CD4-positive, alpha-beta memory T cell (primary cell): Measurements from ENCODE around the gene CD55. TPM values are rescaled to one million over a fixed set of nuclear protein-coding genes. Genes with fewer than 3 reads are reported as not detected.

Source experiments
- CTCF ChIA-PET: fragments of 350-600 bp; sonication (Branson Sonifier 250); formaldehyde crosslinking; loops from one replicate; lab custom pipeline; 2021; ENCODE audit warnings: inconsistent platforms; ENCODE audit not compliant: partially characterized antibody; lab: Charles Lee
- POLR2A ChIA-PET: fragments of 350-600 bp; sonication (Branson Sonifier 250); formaldehyde crosslinking; loops from one replicate; lab custom pipeline; 2021; ENCODE audit not compliant: partially characterized antibody; lab: Charles Lee
- DNase-seq, 5 donors: peaks; one replicate each; pipeline versions ENCODE4 v3.0.0 to v3.0.0-alpha.2; 2020 to 2022; ENCODE audit warnings: mixed read lengths in 1 of 5
- H3K27ac ChIP-seq: one replicate; pipeline ENCODE4 v1.7.0; 2013; ENCODE audit warnings: low read depth, low read length
- H3K27me3 ChIP-seq: 2 replicates; pipeline ENCODE4 v1.7.0; 2013; ENCODE audit warnings: mild to moderate bottlenecking, low read length, moderate library complexity; ENCODE audit not compliant: insufficient read depth
- H3K36me3 ChIP-seq: 2 replicates; pipeline ENCODE4 v1.7.0; 2013; ENCODE audit warnings: mild to moderate bottlenecking, low read length, moderate library complexity; ENCODE audit not compliant: insufficient read depth
- H3K4me1 ChIP-seq: 2 replicates; pipeline ENCODE4 v1.7.0; 2013; ENCODE audit warnings: mild to moderate bottlenecking, low read length, moderate library complexity; ENCODE audit not compliant: insufficient read depth
- H3K4me3 ChIP-seq, 2 donors: one replicate each; pipeline ENCODE4 v1.7.0; 2013; ENCODE audit warnings: low read length in 2 of 2, mild to moderate bottlenecking in 1 of 2
- H3K9me3 ChIP-seq, 2 donors: one replicate each; pipeline ENCODE4 v1.7.0; 2013; ENCODE audit warnings: low read length in 2 of 2, control low read depth in 1 of 2; ENCODE audit not compliant: control insufficient read depth in 1 of 2
- H3K27ac Mint-ChIP-seq, 7 donors: one replicate each; pipeline ENCODE4 v1.8.0; 2020 to 2021; ENCODE audit warnings: mixed read lengths in 7 of 7, mild to moderate bottlenecking in 6 of 7, inconsistent platforms in 3 of 7, moderate library complexity in 3 of 7
- H3K27me3 Mint-ChIP-seq, 2 donors: one replicate each; pipeline ENCODE4 v1.8.0; 2020 to 2021; ENCODE audit warnings: mixed read lengths in 2 of 2
- H3K36me3 Mint-ChIP-seq, 2 donors: one replicate each; pipeline ENCODE4 v1.8.0; 2020 to 2021; ENCODE audit warnings: mixed read lengths in 2 of 2, inconsistent platforms in 1 of 2, mild to moderate bottlenecking in 1 of 2
- H3K4me1 Mint-ChIP-seq, 4 donors: one replicate each; pipeline ENCODE4 v1.8.0; 2020 to 2021; ENCODE audit warnings: mixed read lengths in 4 of 4, mild to moderate bottlenecking in 1 of 4
- H3K4me3 Mint-ChIP-seq, 8 donors: one replicate each; pipeline ENCODE4 v1.8.0; 2020 to 2021; ENCODE audit warnings: mixed read lengths in 8 of 8, mild to moderate bottlenecking in 7 of 8, moderate library complexity in 6 of 8, inconsistent platforms in 3 of 8
- H3K9me3 Mint-ChIP-seq, 8 donors: one replicate each; pipeline ENCODE4 v1.8.0; 2020 to 2021; ENCODE audit warnings: mixed read lengths in 8 of 8, mild to moderate bottlenecking in 5 of 8, inconsistent platforms in 3 of 8, moderate library complexity in 1 of 8
- intact Hi-C: fragments of 100-400 bp; cut with micrococcal nuclease; formaldehyde crosslinking; loops from one replicate; pipeline ENCODE4 v1.15.1; 2023
- polyA plus RNA-seq, 2 donors: library from polyadenylated mRNA; unstranded; fragments of 300-500 nt; fragmentation: Illumina TruSeq; gene quantifications; one replicate each; pipeline ENCODE4 v1.2.3, GENCODE V29; 2021
- total RNA-seq, 2 experiments: library from RNA; stranded (reverse); gene quantifications; one replicate each; pipeline ENCODE4 v1.2.3, GENCODE V29; 2021

The CD55 gene, protein sequence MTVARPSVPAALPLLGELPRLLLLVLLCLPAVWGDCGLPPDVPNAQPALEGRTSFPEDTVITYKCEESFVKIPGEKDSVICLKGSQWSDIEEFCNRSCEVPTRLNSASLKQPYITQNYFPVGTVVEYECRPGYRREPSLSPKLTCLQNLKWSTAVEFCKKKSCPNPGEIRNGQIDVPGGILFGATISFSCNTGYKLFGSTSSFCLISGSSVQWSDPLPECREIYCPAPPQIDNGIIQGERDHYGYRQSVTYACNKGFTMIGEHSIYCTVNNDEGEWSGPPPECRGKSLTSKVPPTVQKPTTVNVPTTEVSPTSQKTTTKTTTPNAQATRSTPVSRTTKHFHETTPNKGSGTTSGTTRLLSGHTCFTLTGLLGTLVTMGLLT
- total RNA-seq, result 10 to 100 TPM; 69.0 to 77.3 TPM
- 10 to 100 TPM; 73.2 to 92.1 TPM for polyA plus RNA-seq

GRCh38 chr1:207321079-207321789, at the start of gene CD55:
TSS of gene CD55 (plus strand) at chr1:207321678. CDS start at chr1:207321766, 88 bp downstream.
- no peaks in the 10 kb centered on the region for H3K27me3 ChIP-seq
- Mint-ChIP-seq H3K9me3 (peaks cover 0 to 4% (median 0%) of the 10 kb centered on the region in 8 donors), H3K36me3 (peaks cover 15 to 33% of the 10 kb centered on the region in 2 donors), H3K4me3 (peak within 1 kb of the TSS; percentile 94 to 99 (median 96)), H3K27me3 (peaks cover 0 to 5% of the 10 kb centered on the region in 2 donors), H3K27ac (peak within 1 kb of the TSS; percentile 98 to 100 (median 100)), H3K4me1 (peaks cover 24 to 56% (median 35%) of the 10 kb centered on the region in 4 donors)
- POLR2A ChIA-PET, result interaction anchor here (0.6 to 4.2 kb wide), 44 partner anchors 9 to 1547 kb away, joined by 3 to 78 read pairs (median 5); partner anchors contain the start of genes CD46, FCMR, PFKFB2 and YOD1
- peak; percentile 99 to 100 (median 100) for DNase-seq
- peak within 1 kb of the TSS; percentile 92 for H3K27ac ChIP-seq
- H3K4me1 ChIP-seq, result peaks cover 44% of the 10 kb centered on the region
- intact Hi-C loops, result loop anchor here (2.0 to 10.0 kb wide), 3 partner anchors 14 to 84 kb away; no protein-coding TSS in a partner anchor
- peak within 1 kb of the TSS; percentile 98 to 99 for H3K4me3 ChIP-seq
- CTCF ChIA-PET, result interaction anchor here (0.6 to 1.9 kb wide), 9 partner anchors 8 to 408 kb away, joined by 3 to 10 read pairs (median 3); no protein-coding TSS in a partner anchor
- H3K9me3 ChIP-seq, result no peaks in the 10 kb centered on the region
- peaks cover 18% of the 10 kb centered on the region for H3K36me3 ChIP-seq

GRCh38 chr1:207274882-207275281, 46.6 kb upstream of the CD55 start:
- POLR2A ChIA-PET, result interaction anchor here (1.4 kb wide), 1 partner anchor 12 kb away, joined by 3 read pairs; no protein-coding TSS in a partner anchor

GRCh38 chr1:207276465-207276864, 45.0 kb upstream of the CD55 start:
- Histone ChIP-seq H3K36me3 (no peaks in the 10 kb centered on the region), H3K27ac (no peak overlapping the region), H3K4me3 (no peak overlapping the region), H3K9me3 (no peaks in the 10 kb centered on the region), H3K27me3 (no peaks in the 10 kb centered on the region), H3K4me1 (peaks cover 7% of the 10 kb centered on the region)
- Mint-ChIP-seq H3K27ac (peak overlapping the region in 1 of 7 donors; percentile 18), H3K4me1 (peaks cover 7 to 13% (median 9%) of the 10 kb centered on the region in 4 donors), H3K36me3 (no peaks in the 10 kb centered on the region), H3K27me3 (peaks cover 0 to 1% of the 10 kb centered on the region in 2 donors), H3K4me3 (peak overlapping the region in 2 of 8 donors; percentile 0 to 23), H3K9me3 (peaks cover 0 to 12% (median 3%) of the 10 kb centered on the region in 8 donors)
- DNase-seq, result no peak
- CTCF ChIA-PET, result interaction anchor here (0.5 kb wide), 1 partner anchor 521 kb away, joined by 3 read pairs; no protein-coding TSS in a partner anchor
- POLR2A ChIA-PET, result interaction anchor here (0.6 to 1.4 kb wide), 2 partner anchors 10 to 45 kb away, joined by 3 read pairs; no protein-coding TSS in a partner anchor
- intact Hi-C loops, result no loop called here

More at GRCh38 chr1:207274882-207275281, 46.6 kb upstream of the CD55 start:
- CTCF ChIA-PET, result no interaction called here
- Histone ChIP-seq H3K27ac (no peak overlapping the region), H3K4me3 (no peak overlapping the region), H3K27me3 (no peaks in the 10 kb centered on the region), H3K4me1 (peaks cover 7% of the 10 kb centered on the region), H3K36me3 (no peaks in the 10 kb centered on the region), H3K9me3 (no peaks in the 10 kb centered on the region)
- Mint-ChIP-seq H3K4me1 (peaks cover 7 to 13% (median 8%) of the 10 kb centered on the region in 4 donors), H3K4me3 (no peak overlapping the region), H3K9me3 (peaks cover 0 to 12% (median 3%) of the 10 kb centered on the region in 8 donors), H3K36me3 (no peaks in the 10 kb centered on the region), H3K27ac (no peak overlapping the region), H3K27me3 (peaks cover 0 to 1% of the 10 kb centered on the region in 2 donors)
- no peak for DNase-seq
- intact Hi-C loops, result no loop called here

- peak overlapping the region in 2 of 8 donors; percentile 38 to 48 for H3K4me3 Mint-ChIP-seq
- Histone ChIP-seq H3K27ac (no peak overlapping the region), H3K4me3 (no peak overlapping the region), H3K27me3 (no peaks in the 10 kb centered on the region), H3K36me3 (no peaks in the 10 kb centered on the region), H3K9me3 (no peaks in the 10 kb centered on the region), H3K4me1 (peaks cover 14% of the 10 kb centered on the region)
- ChIA-PET POLR2A (interaction anchor here (4.9 kb wide), 1 partner anchor 44 kb away, joined by 18 read pairs; the partner anchor contains the start of gene CD55), CTCF (no interaction called here)
- peaks cover 0 to 12% (median 3%) of the 10 kb centered on the region in 8 donors for H3K9me3 Mint-ChIP-seq
- DNase-seq, result no peak
- peak overlapping the region in 2 of 7 donors; percentile 61 to 65 for H3K27ac Mint-ChIP-seq
- intact Hi-C loops, result no loop called here
- H3K27me3 Mint-ChIP-seq, result peaks cover 0 to 1% of the 10 kb centered on the region in 2 donors
- peaks cover 14 to 21% (median 16%) of the 10 kb centered on the region in 4 donors for H3K4me1 Mint-ChIP-seq
- no peaks in the 10 kb centered on the region for H3K36me3 Mint-ChIP-seq
Observed at GRCh38 chr1:207277241-207277640, 44.2 kb upstream of the CD55 start.

DNA sequence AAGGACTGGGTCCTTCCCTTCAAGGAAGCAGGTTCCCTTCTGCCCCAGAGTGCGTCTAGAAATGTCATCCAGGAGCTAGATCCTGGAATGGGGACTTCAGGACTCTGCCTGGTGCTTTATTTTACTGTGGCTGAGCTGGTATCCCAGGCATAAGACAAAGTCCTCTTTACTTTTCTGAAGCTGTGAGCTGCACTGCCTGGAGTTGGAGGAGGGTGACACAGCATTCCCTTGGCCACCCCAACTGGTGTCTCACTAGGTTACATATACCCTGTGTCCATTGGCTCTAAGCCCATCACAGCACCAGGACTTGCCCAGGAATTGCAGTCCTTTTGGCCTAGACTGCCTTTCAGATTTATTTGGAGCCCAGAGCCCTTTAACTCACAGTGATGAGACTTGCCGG, 41.8 kb upstream of the CD55 start:
- Mint-ChIP-seq H3K36me3 (no peaks in the 10 kb centered on the region), H3K27ac (no peak overlapping the region), H3K27me3 (peaks cover 0 to 1% of the 10 kb centered on the region in 2 donors), H3K4me3 (no peak overlapping the region), H3K4me1 (peaks cover 25 to 33% (median 30%) of the 10 kb centered on the region in 4 donors), H3K9me3 (peaks cover 0 to 10% (median 3%) of the 10 kb centered on the region in 8 donors)
- POLR2A ChIA-PET, result interaction anchor here (4.9 kb wide), 1 partner anchor 42 kb away, joined by 18 read pairs; the partner anchor contains the start of gene CD55
- no peak for DNase-seq
- Histone ChIP-seq H3K36me3 (no peaks in the 10 kb centered on the region), H3K27me3 (no peaks in the 10 kb centered on the region), H3K27ac (no peak overlapping the region), H3K4me1 (peaks cover 32% of the 10 kb centered on the region), H3K4me3 (no peak overlapping the region), H3K9me3 (no peaks in the 10 kb centered on the region)
- intact Hi-C loops, result no loop called here
- CTCF ChIA-PET, result interaction anchor here (1.6 kb wide), 1 partner anchor 16 kb away, joined by 3 read pairs; no protein-coding TSS in a partner anchor

DNA sequence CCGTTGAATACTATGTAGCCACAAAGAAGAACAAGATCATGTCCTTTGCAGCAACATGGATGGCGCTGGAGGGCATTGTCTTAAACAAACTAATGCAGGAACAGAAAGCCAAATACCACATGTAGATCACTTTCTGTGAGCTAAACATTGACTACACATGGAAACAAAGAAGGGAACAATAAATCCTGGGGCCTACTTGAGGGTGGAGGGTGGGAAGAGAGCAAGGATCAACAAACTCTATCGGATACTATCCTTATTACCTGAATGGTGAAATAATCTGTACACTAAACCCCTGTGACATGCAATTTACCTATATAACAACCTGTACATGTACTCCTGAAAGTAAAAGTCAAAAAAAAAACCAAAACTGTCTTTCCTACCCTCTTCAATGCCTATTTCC, 40.8 kb upstream of the CD55 start:
- H3K4me3 Mint-ChIP-seq, result no peak overlapping the region
- DNase-seq, result no peak
- intact Hi-C loops, result no loop called here
- peaks cover 32% of the 10 kb centered on the region for H3K4me1 ChIP-seq
- H3K36me3 Mint-ChIP-seq, result no peaks in the 10 kb centered on the region
- H3K9me3 ChIP-seq, result no peaks in the 10 kb centered on the region
- POLR2A ChIA-PET, result interaction anchor here (4.9 kb wide), 1 partner anchor 41 kb away, joined by 18 read pairs; the partner anchor contains the start of gene CD55
- H3K27ac Mint-ChIP-seq, result peak overlapping the region in 1 of 7 donors; percentile 26
- H3K27me3 Mint-ChIP-seq, result no peaks in the 10 kb centered on the region
- H3K4me1 Mint-ChIP-seq, result peaks cover 25 to 33% (median 30%) of the 10 kb centered on the region in 4 donors
- no peaks in the 10 kb centered on the region for H3K27me3 ChIP-seq
- no peak overlapping the region for H3K27ac ChIP-seq
- peaks cover 0 to 5% (median 0%) of the 10 kb centered on the region in 8 donors for H3K9me3 Mint-ChIP-seq
- CTCF ChIA-PET, result no interaction called here
- no peaks in the 10 kb centered on the region for H3K36me3 ChIP-seq
- no peak overlapping the region for H3K4me3 ChIP-seq
